Measurements from ENCODE around the gene AIPL1.

- TF ChIP-seq, protein P1, sequence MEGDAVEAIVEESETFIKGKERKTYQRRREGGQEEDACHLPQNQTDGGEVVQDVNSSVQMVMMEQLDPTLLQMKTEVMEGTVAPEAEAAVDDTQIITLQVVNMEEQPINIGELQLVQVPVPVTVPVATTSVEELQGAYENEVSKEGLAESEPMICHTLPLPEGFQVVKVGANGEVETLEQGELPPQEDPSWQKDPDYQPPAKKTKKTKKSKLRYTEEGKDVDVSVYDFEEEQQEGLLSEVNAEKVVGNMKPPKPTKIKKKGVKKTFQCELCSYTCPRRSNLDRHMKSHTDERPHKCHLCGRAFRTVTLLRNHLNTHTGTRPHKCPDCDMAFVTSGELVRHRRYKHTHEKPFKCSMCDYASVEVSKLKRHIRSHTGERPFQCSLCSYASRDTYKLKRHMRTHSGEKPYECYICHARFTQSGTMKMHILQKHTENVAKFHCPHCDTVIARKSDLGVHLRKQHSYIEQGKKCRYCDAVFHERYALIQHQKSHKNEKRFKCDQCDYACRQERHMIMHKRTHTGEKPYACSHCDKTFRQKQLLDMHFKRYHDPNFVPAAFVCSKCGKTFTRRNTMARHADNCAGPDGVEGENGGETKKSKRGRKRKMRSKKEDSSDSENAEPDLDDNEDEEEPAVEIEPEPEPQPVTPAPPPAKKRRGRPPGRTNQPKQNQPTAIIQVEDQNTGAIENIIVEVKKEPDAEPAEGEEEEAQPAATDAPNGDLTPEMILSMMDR (IDR thresholded peaks at IDR 0.05; ENCODE audit: poor library complexity) = no peak
- TF ChIP-seq EZH2 (IDR thresholded peaks at IDR 0.05; ENCODE audit: borderline replicate concordance) = no peak
Observed at GRCh38 chr17:6461246-6461645, 26.3 kb upstream of the AIPL1 start.
